Progenitor cell of endocrine pancreas (in vitro differentiated cells): Measurements from ENCODE around the gene CLIC1. TPM values are rescaled to one million over a fixed set of nuclear protein-coding genes. Genes with fewer than 3 reads are reported as not detected.

ENCODE experiments used
- DNase-seq: peaks from one replicate; pipeline ENCODE4 v3.0.0; 2021; ENCODE audit warnings: low spot score; ENCODE audit not compliant: unreplicated experiment
- H3K27ac Mint-ChIP-seq: 2 replicates; pipeline ENCODE4 v1.8.0; 2021; ENCODE audit warnings: mild to moderate bottlenecking, moderate library complexity, mixed read lengths
- H3K27me3 Mint-ChIP-seq: 2 replicates; pipeline ENCODE4 v1.8.0; 2021; ENCODE audit warnings: mixed read lengths
- H3K36me3 Mint-ChIP-seq: 2 replicates; pipeline ENCODE4 v1.8.0; 2022; ENCODE audit warnings: mixed read lengths; ENCODE audit not compliant: insufficient read depth
- H3K4me1 Mint-ChIP-seq: 2 replicates; pipeline ENCODE4 v1.8.0; 2021; ENCODE audit warnings: low read depth, mixed read lengths
- H3K4me3 Mint-ChIP-seq: 2 replicates; pipeline ENCODE4 v1.8.0; 2021; ENCODE audit warnings: low read depth, mild to moderate bottlenecking, moderate library complexity, mixed read lengths
- H3K9me3 Mint-ChIP-seq: 2 replicates; pipeline ENCODE4 v1.8.0; 2021; ENCODE audit warnings: low read depth, mixed read lengths
- CTCF ChIP-seq: fragments of 200-600 bp; sonication (generic); IDR thresholded peaks from one replicate; pipeline ENCODE4 v1.5.0; 2021; ENCODE audit warnings: antibody characterized with exemption, mild to moderate bottlenecking; ENCODE audit not compliant: unreplicated experiment
- total RNA-seq: library from RNA; stranded (reverse); gene quantifications from 2 replicates; pipeline ENCODE4 v1.2.1, GENCODE V29; 2021

Gene CLIC1
- total RNA-seq, 1 donor from 2014 or later: 275 TPM

- Mint-ChIP-seq H3K4me1 (peaks cover 37% of the 10 kb centered on the region), H3K27me3 (no peaks in the 10 kb centered on the region), H3K27ac (peak overlapping the region; percentile 98), H3K36me3 (peaks cover 2% of the 10 kb centered on the region), H3K9me3 (no peaks in the 10 kb centered on the region), H3K4me3 (peak overlapping the region; percentile 83)
- TF ChIP-seq CTCF: no peak
- no peak for DNase-seq
These were observed 4.3 kb upstream of the CLIC1 start for GRCh38 chr6:31740397-31741223.

- Mint-ChIP-seq H3K4me3 (peak within 1 kb of the TSS; percentile 99), H3K27ac (peak within 1 kb of the TSS; percentile 98), H3K9me3 (no peaks in the 10 kb centered on the region), H3K4me1 (peaks cover 39% of the 10 kb centered on the region), H3K36me3 (peaks cover 2% of the 10 kb centered on the region), H3K27me3 (no peaks in the 10 kb centered on the region)
- peak; percentile 94 for DNase-seq
- no peak for TF ChIP-seq CTCF
These were observed 3.5 kb upstream of the CLIC1 start, which contains the start of gene MSH5 for GRCh38 chr6:31739639-31740396. Gene MSH5 (plus strand): TSS chr6:31740005. CDS start chr6:31740467, 462 bp downstream.

- peaks cover 47% of the 10 kb centered on the region for H3K4me1 Mint-ChIP-seq
- H3K27me3 Mint-ChIP-seq: no peaks in the 10 kb centered on the region
- DNase-seq: no peak
- H3K36me3 Mint-ChIP-seq: peaks cover 8% of the 10 kb centered on the region
- peak overlapping the region; percentile 98 for H3K27ac Mint-ChIP-seq
- no peaks in the 10 kb centered on the region for H3K9me3 Mint-ChIP-seq
- no peak for TF ChIP-seq CTCF
- H3K4me3 Mint-ChIP-seq: peak overlapping the region; percentile 99
These were observed 2.0 kb upstream of the CLIC1 start for GRCh38 chr6:31737991-31738979.

- H3K4me1 Mint-ChIP-seq: peaks cover 49% of the 10 kb centered on the region
- peak overlapping the region; percentile 99 for H3K4me3 Mint-ChIP-seq
- no peak for DNase-seq
- no peaks in the 10 kb centered on the region for H3K9me3 Mint-ChIP-seq
- H3K27me3 Mint-ChIP-seq: no peaks in the 10 kb centered on the region
- H3K36me3 Mint-ChIP-seq: peaks cover 10% of the 10 kb centered on the region
- H3K27ac Mint-ChIP-seq: peak overlapping the region; percentile 98
- no peak for TF ChIP-seq CTCF
These were observed 1.1 kb upstream of the CLIC1 start for GRCh38 chr6:31737315-31737990.
